ENCODE results near the gene PCDH12.

GRCh38 chr5:141997358-141997960 lies 39.5 kb upstream of the PCDH12 start:
- TF ChIP-seq POLR2A (IDR thresholded peaks at IDR 0.05) (no peak), CTCF (IDR thresholded peaks at IDR 0.05) (no peak)

All from body of pancreas (tissue), 4 donors.